Common myeloid progenitor, CD34-positive (primary cell): ENCODE data around the gene TAF11L4.
"Not testable (repeated sequence)": the region's sequence is repeated elsewhere in the genome, so short reads cannot be mapped to it uniquely, and the experiment has no call there.

Source experiments
- CTCF ChIA-PET: fragments of 350-600 bp; sonication (Branson Sonifier 250); formaldehyde crosslinking; loops from one replicate; lab custom pipeline; 2021; ENCODE audit warnings: antibody characterized with exemption; lab: Charles Lee
- POLR2A ChIA-PET: fragments of 350-600 bp; sonication (Branson Sonifier 250); formaldehyde crosslinking; loops from one replicate; lab custom pipeline; 2021; ENCODE audit warnings: antibody characterized with exemption; lab: Charles Lee
- DNase-seq, 3 donors: peaks; one replicate each; pipeline versions ENCODE4 v3.0.0 to v3.0.0-alpha.2; 2013
- H3K27ac ChIP-seq, 2 experiments: 1 replicate in 1 of 2; 2 replicates in 1 of 2; pipeline ENCODE4 v1.7.0; 2013; ENCODE audit warnings: inconsistent platforms in 2 of 2, low read length in 2 of 2, mild to moderate bottlenecking in 2 of 2, low read depth in 1 of 2, moderate library complexity in 1 of 2; ENCODE audit not compliant: severe bottlenecking in 2 of 2, insufficient read depth in 1 of 2, poor library complexity in 1 of 2
- H3K27me3 ChIP-seq, 5 experiments: replicated peaks in 2 of 5; 1 replicate in 3 of 5; 2 replicates in 2 of 5; pipeline versions ENCODE4 v1.6.1 to v1.7.0; 2013; ENCODE audit warnings: low read length in 4 of 5, mild to moderate bottlenecking in 2 of 5, moderate library complexity in 2 of 5, inconsistent platforms in 1 of 5; ENCODE audit not compliant: insufficient read depth in 5 of 5, control insufficient read depth in 4 of 5
- H3K36me3 ChIP-seq, 4 experiments: 1 replicate in 2 of 4; 2 replicates in 2 of 4; pipeline versions ENCODE4 v1.6.1 to v1.7.0; 2013; ENCODE audit warnings: low read length in 3 of 4, control low read depth in 1 of 4, mild to moderate bottlenecking in 1 of 4; ENCODE audit not compliant: control insufficient read depth in 4 of 4, insufficient read depth in 4 of 4
- H3K4me1 ChIP-seq, 4 experiments: 1 replicate in 3 of 4; 2 replicates in 1 of 4; pipeline versions ENCODE4 v1.6.1 to v1.7.1; 2013; ENCODE audit warnings: low read length in 3 of 4, mild to moderate bottlenecking in 3 of 4, control low read depth in 1 of 4, inconsistent platforms in 1 of 4, moderate library complexity in 1 of 4; ENCODE audit not compliant: control insufficient read depth in 4 of 4, insufficient read depth in 4 of 4; ENCODE audit errors: control extremely low read depth in 1 of 4
- H3K4me3 ChIP-seq, 7 experiments: 1 replicate in 4 of 7; 2 replicates in 3 of 7; pipeline versions ENCODE4 v1.5.1 to v1.7.0; 2013; ENCODE audit warnings: mild to moderate bottlenecking in 7 of 7, low read length in 6 of 7, moderate library complexity in 6 of 7, inconsistent platforms in 2 of 7, low read depth in 2 of 7, control low read depth in 1 of 7; ENCODE audit not compliant: insufficient read depth in 4 of 7, control insufficient read depth in 1 of 7; ENCODE audit errors: extremely low read depth in 1 of 7
- H3K9me3 ChIP-seq, 5 experiments: 1 replicate in 4 of 5; 2 replicates in 1 of 5; pipeline versions ENCODE4 v1.6.1 to v1.7.1; 2013; ENCODE audit warnings: low read length in 4 of 5, mild to moderate bottlenecking in 2 of 5, inconsistent platforms in 1 of 5, low read depth in 1 of 5, moderate library complexity in 1 of 5; ENCODE audit not compliant: control insufficient read depth in 4 of 5, insufficient read depth in 2 of 5; ENCODE audit errors: control extremely low read depth in 1 of 5
- WGBS: methylation state at CpG from one replicate; pipeline ENCODE4 v1.1.5; 2013; ENCODE audit not compliant: insufficient coverage; 5-methylcytosine and 5-hydroxymethylcytosine counted together

TAF11L4 gene

GRCh38 chr5:17487174-17487512, 34.5 kb upstream of the TAF11L4 start:
- no peaks in the 10 kb centered on the region for H3K27me3 ChIP-seq
- WGBS, result no CpG with 5 or more reads among the region's 1 CpG
- CTCF ChIA-PET, result no interaction called here
- H3K36me3 ChIP-seq, result no peaks in the 10 kb centered on the region
- POLR2A ChIA-PET, result no interaction called here
- no peak for DNase-seq
- H3K9me3 ChIP-seq, result peaks cover 0 to 3% (median 0%) of the 10 kb centered on the region in 5 experiments
- H3K4me1 ChIP-seq, result no peaks in the 10 kb centered on the region
- H3K27ac ChIP-seq, result no peak overlapping the region
- H3K4me3 ChIP-seq, result no peak overlapping the region

GRCh38 chr5:17491257-17491656, 30.3 kb upstream of the TAF11L4 start:
- whole genome bisulfite sequencing, result over 99% methylated on average over 16 of the region's 23 CpGs
- H3K9me3 ChIP-seq, H3K4me1 ChIP-seq, CTCF ChIA-PET, H3K27me3 ChIP-seq, H3K27ac ChIP-seq, H3K36me3 ChIP-seq, DNase-seq, H3K4me3 ChIP-seq, POLR2A ChIA-PET: not testable (repeated sequence)

DNA sequence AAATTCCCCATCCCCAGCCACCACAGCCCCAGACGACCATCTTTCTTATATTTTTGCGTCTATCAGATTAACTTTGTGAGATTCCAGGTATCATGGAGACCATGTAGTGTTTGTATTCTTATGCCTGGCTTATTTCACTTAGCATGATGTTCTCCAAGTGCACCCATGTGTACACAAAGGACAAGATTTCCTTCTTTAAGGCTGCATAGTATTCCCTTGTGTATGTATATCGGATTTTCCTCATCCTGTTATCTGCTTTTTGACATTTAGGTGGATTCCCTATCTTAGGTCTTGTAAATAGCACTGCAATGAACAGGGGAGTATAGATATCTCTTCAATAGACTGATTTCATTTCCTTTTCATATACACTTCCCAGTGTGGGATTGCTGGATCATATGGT, 28.8 kb upstream of the TAF11L4 start:
- ChIA-PET POLR2A (no interaction called here), CTCF (no interaction called here)
- Histone ChIP-seq H3K36me3 (no peaks in the 10 kb centered on the region), H3K27me3 (no peaks in the 10 kb centered on the region), H3K27ac (no peak overlapping the region), H3K4me3 (no peak overlapping the region), H3K9me3 (peaks cover 0 to 3% (median 0%) of the 10 kb centered on the region in 5 experiments), H3K4me1 (no peaks in the 10 kb centered on the region)
- WGBS, result no CpG with 5 or more reads among the region's 3 CpGs
- DNase-seq, result no peak

DNA sequence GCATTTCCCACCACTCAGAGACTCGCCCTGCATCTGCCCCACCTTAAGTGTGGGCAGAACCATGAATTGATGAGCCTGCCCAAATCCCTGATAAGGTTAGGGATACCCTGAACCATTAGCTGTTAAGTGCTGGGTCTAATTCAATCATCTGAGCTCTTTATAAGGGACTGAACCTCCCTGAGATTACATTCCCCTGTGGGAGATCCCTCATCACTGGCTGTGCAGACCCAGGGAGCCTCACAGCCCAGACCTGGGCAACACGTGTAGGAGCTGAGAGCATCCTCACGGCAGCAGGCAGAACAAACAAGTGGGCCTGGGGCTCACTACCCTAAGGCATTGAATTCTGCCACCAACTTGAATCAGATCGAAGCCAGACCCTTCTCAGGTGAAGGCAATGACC, 24.2 kb upstream of the TAF11L4 start:
- H3K9me3 ChIP-seq, result peaks cover 0 to 2% (median 0%) of the 10 kb centered on the region in 5 experiments
- POLR2A ChIA-PET, result no interaction called here
- WGBS, result 100% methylated on average over 2 of the region's 4 CpGs
- no peak for DNase-seq
- H3K27me3 ChIP-seq, result no peaks in the 10 kb centered on the region
- no peaks in the 10 kb centered on the region for H3K4me1 ChIP-seq
- no peak overlapping the region for H3K27ac ChIP-seq
- CTCF ChIA-PET, result no interaction called here
- H3K36me3 ChIP-seq, result no peaks in the 10 kb centered on the region
- H3K4me3 ChIP-seq, result no peak overlapping the region

DNA sequence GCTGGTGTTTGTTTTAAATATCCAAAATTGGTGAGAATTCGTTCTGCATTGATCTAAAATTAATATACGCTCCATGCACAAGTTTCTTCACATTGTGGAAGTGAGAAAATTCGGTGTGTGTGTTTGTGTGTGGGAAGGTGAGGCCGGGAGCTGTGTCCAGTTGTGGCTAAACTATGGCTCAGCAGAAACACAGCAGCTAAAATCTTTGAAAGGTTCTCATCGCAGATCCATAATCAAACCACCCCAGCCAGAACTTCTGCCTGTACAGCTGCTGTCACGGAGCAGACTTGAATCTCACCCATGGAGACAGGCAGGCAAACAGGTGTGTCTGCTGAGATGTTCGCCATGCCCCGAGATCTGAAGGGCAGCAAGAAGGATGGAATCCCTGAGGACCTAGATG, 23.7 kb upstream of the TAF11L4 start, which contains the start of gene TAF11L2:
TSS of gene TAF11L2 (plus strand) at position 301 of the 400 bp plus-strand sequence.
- H3K4me1 ChIP-seq, POLR2A ChIA-PET, H3K27me3 ChIP-seq, CTCF ChIA-PET, H3K4me3 ChIP-seq, DNase-seq, H3K27ac ChIP-seq, H3K36me3 ChIP-seq, H3K9me3 ChIP-seq: not testable (repeated sequence)
- 100% methylated on average over 4 of the region's 8 CpGs for WGBS

DNA sequence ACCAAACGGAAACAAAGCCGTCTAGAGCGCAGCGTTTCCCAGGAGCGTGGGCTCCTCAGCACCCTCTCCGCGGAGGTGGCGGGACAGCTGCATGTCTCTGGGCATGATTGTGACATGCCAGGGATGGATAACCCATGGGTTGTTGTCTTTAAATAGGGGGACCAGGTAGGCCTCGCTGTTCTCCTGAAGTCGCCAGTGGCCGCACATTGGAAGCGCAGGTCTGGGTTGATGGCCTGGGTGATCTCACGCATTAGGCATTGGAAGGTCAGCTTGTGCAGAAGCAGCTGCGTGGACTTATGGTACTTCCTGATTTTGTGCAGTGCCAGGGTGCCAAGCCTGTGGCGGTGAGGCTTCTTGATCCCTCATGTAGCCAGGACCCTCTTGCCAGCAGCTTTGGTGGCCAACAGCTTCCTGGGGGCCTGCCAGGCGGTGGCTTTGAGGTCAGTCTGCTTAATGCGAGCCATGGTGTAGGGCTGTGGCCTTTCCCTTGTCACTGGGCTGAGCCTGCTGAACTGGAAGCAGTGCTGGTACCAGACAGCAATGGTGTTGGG, 9.8 kb upstream of the TAF11L4 start:
- CTCF ChIA-PET, result no interaction called here
- no peaks in the 10 kb centered on the region for H3K4me1 ChIP-seq
- 97% methylated on average over 17 of the region's 17 CpGs for WGBS
- no peak overlapping the region for H3K27ac ChIP-seq
- H3K9me3 ChIP-seq, result no peaks in the 10 kb centered on the region
- H3K4me3 ChIP-seq, result no peak overlapping the region
- H3K27me3 ChIP-seq, result no peaks in the 10 kb centered on the region
- H3K36me3 ChIP-seq, result no peaks in the 10 kb centered on the region
- POLR2A ChIA-PET, result no interaction called here
- DNase-seq, result no peak

DNA sequence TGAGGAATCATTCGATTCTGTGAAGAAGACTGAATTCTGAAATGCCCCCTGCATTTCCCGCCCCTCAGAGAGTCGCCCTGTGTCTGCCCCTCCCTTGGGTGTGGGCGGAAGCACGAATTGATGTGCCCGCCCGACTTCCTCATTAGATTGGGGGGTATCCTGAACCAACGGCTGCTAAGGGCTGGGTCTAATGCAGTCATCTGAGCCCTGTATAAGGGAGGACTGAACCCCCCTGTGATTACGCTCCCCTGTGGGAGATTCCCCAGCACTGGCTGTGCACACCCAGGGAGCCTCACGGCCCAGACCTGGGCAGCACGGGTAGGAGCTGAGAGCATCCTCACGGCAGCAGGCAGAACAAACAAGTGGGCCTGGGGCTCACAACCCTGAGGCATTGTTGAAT, 4.1 kb upstream of the TAF11L4 start:
- WGBS, result 88% methylated on average over 4 of the region's 12 CpGs
- DNase-seq, H3K27ac ChIP-seq, POLR2A ChIA-PET, H3K36me3 ChIP-seq, H3K9me3 ChIP-seq, CTCF ChIA-PET, H3K27me3 ChIP-seq, H3K4me1 ChIP-seq, H3K4me3 ChIP-seq: not testable (repeated sequence)
